CD4-positive, alpha-beta T cell treated with Interleukin-12 subunit alpha and Interleukin-12 subunit beta, for 1 hour (primary cell): ENCODE data around the gene ITGB1.

ENCODE experiments used
- DNase-seq: peaks from one replicate; pipeline ENCODE4 v3.0.0-alpha.2; 2020

The ITGB1 gene

GRCh38 chr10:32954080-32954479 lies 4.0 kb downstream of the ITGB1 start:
- DNase-seq: no peak

DNA sequence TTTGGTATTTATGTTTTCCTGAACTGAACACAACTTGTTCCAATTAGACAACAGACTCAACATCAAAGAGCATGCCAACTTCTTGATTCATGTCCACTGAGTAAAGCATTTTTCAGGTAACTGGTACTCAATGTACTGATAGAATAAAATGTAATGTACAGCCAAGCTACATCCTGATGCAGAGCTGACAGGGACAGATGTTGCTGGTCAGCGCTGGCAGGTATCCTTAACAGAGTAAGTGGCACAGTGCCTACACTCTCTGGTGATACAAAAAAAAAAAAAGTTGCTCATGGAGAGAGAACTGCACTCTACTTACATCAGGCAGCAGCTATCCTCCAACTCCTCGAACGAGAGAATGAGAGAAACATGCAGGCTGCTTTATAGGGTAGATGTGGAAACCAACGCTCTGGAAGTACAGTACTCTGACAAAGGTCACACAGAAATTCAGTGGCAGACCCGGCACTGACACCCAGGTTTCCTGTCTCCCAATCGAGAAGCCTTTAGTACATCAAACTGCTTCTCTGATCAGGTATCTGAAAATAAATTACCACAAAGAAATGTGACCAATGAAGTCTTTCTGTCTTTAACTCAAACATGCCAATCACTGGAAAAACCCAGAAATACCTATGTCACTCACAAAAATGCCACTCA lies 4.6 kb downstream of the ITGB1 start:
- no peak for DNase-seq

- DNase-seq: no peak
Observed at GRCh38 chr10:32952541-32953276, 5.3 kb downstream of the ITGB1 start.

DNA sequence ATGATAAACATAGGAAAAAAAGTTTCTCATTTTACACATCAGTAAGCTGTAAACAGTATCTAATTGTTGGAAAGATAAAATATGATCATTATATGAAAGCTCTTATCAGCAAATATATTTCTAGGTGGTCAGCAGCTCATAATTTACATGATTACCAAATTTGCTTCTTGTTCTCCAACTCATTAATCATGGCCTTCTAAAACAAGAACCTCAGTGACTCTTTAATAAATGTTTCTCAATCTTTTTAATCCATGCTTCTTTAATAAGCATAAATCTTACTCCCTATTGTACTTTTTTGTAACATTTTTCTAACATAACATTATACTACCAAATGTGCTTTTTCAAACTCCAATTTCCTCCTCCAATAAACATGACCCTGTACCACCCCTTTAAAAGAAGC lies 5.9 kb downstream of the ITGB1 start:
- no peak for DNase-seq

DNA sequence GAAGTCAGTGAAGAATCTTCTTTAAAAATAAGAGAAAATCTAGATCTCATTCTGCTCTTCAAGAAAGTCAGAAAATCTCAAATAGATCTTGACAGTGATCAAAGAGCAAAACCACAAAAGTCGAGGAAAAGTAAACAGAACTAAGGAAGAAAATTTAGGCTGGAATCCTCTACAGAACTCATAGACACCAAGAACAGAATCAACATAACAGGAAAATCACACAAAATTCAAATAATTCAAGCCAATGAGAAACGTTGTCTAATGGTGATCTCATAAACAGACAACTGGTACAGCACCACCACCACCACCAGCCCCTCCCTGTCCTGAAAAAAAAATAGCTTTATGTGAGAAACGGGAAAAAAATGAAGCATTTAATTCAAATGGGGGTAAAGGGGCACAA lies 6.9 kb downstream of the ITGB1 start:
- no peak for DNase-seq

GRCh38 chr10:32950591-32951108 lies 7.4 kb downstream of the ITGB1 start:
- no peak for DNase-seq

DNA sequence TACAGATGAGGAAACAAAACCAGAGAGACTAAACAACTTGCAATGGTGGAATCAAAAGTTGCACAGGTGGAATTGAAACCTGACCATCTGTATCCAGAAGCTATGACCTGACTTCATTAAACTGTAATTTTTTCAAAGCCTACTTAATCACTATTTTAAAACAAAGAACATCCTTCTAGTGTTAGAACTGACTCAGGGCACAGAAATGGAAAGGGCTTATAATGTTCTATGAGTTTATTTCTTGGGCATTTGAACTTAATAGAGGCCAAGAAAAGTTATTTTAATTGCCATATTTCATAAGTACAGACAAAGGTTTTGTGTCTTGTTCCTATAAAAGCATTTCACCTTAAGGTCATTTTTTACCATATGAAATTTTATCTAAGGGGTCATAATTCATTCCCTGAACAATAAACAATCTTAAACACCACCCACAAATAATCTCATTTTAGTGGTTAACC lies 8.8 kb downstream of the ITGB1 start:
- no peak for DNase-seq

DNA sequence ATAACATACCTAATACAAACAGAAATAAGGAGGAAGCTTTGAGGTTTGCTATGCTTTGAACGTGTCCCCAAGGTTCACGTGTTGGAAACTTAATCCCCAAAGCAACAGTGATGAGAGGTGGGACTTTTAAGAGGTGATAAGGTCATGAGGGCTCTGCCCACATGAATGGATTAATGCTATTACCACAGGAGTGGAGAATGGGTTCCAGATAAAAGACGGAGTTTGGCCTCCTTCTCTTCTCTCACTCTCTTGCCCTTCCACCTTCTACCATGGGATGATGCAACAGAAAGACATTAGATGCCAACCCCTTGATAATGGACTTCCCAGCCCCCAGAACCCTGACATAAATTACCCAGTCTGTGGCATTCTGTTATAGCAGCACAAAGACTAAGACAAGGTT lies 9.6 kb downstream of the ITGB1 start:
- peak; percentile 45 for DNase-seq

DNA sequence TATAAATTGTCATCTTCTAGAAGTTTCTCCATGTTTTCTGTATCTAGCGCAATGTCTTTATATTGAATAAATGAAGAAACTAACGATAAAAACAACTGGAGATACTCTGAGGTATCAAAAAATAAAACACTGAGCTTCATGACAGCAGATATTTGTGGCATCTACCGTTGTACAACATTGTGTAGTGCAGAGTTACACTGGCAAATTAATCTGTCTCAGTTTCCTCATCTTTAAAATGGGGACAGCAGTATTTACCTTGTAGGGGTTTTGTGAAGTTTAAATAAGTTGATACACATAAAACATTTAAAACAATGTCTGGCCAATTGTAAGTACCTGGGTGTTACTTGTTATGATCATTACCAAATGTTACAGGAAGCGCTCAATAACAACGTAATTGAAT lies 10.4 kb downstream of the ITGB1 start:
- no peak for DNase-seq

- DNase-seq: no peak
Observed at GRCh38 chr10:32946108-32946507, 11.9 kb downstream of the ITGB1 start.

GRCh38 chr10:32943854-32944661 lies 14.0 kb downstream of the ITGB1 start:
- no peak for DNase-seq

GRCh38 chr10:32943395-32943794 lies 14.6 kb downstream of the ITGB1 start:
- no peak for DNase-seq

GRCh38 chr10:32942081-32942480 lies 15.9 kb downstream of the ITGB1 start:
- no peak for DNase-seq

GRCh38 chr10:32941357-32941756 lies 16.7 kb downstream of the ITGB1 start:
- no peak for DNase-seq

DNA sequence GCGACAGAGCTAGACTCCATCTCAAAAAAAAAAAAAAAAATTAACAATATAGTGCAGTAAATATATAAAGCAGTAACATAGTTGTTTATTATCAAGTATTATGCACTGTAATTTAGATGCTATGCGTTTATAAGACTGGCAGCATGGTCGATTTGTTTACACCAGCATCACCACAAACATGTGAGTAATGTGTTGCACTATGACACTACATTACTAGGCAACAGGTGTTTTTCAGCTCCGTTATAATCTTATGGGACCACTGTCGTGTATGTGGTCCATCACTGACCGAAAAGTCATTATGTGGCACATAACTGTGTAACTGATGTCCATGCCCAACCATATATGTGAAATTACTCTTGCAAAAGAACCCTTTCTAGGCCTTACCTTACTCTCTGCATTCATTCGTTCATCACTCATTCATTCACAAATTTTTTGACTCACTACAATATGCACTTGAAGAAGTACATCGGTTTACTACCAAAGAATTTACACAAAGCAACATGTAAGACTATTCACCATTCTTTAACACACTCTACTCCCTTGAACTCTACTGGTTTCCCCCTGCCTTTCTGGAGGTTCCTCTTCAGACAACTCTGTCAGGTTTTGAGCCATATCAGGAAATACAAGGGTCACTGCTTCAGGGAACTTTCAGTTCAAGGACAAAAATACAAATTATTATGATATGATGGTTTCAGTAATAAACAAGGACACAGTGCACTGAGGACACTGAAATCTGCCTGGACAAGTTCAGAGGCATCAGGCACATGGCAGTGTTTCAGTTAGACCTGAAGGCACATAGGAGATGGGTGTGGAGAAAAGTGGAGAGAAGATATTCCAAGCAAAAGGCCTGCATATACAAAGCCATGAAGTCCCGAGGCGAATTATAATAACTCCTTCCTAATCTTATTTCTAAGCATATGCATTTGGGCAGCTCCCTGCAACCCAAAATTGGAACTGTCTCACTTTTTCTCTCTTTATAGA lies 17.4 kb downstream of the ITGB1 start:
- no peak for DNase-seq

DNA sequence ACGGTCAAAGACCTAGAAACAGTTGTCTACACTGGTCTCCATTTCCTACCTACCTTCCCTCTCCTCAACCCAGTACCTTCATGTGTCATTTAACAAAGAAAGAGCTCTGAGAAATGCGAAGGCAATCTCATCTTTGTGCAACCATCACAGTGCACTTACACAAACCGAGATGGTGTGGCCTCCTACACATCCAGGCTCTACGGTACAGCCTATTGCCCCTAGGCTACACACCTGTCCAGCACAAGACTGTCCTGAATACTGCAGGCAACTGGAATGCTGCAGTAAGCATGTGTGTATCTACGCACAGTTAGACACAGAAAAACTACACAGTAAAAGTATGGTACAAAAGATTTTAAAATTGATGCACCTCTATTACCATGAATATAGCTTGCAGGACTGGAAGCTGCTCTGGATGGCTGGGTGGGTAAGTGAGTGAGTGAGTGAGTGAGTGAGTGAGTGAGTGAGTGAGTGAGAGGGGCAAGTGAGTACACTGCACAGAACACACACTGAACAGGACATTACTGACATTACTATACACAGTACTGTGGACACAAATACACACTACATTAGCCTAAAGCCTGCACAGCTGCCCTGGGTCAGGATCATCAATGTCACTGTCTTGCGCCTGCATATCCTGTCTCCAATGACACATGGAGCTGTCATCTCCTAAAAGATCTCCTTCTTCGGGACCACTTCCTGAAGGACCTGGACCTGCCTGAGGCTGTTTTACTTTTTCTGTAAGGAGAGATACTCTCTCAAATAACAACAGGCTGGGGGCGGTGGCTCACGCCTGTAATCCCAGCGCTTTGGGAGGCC lies 18.5 kb downstream of the ITGB1 start:
- no peak for DNase-seq

- DNase-seq: no peak
Observed at GRCh38 chr10:32938554-32939061, 19.4 kb downstream of the ITGB1 start.

DNA sequence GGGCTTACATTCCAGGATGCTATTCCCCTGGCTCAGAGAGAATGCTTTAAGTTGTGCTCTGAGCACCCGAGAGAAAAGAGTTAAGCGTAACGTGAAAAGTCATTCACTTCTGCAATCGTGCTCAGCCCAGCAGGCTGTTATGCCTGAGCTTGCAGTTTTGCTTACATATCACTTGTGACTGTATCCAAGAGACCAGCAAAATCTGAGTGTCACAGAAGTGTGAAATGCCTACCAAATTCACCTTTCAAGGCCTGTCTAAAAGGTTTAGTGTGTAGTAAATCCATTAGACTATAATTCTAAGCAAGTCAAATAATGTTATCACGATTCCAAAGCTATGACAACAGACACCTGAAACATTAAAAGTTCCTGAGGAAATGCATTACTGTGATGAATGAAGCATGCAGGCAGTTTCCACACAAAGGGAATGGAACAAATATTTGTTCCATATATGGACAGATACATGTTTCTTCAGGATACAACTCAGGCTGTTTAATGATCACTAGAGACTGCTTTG lies 20.1 kb downstream of the ITGB1 start:
- no peak for DNase-seq

DNA sequence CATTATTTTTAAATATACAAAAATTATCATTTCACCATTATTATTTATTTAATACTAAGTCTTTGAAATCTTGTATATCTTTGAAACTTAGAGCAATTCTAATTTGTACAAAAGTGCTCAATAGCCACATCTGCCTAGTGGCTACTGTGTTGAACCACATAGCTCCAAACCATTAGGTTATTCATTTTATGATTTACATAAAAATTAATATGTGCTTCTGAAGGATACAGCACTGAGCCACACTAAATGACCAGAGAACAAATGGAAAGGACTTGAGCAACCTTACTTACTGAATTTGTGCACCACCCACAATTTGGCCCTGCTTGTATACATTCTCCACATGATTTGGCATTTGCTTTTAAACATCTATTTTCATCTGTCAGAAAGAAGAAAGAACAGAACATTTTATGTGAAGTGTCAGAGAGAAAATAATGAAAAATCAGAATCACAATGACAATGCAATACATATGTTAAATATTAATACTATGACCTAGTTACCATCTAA lies 25.8 kb downstream of the ITGB1 start:
- DNase-seq: no peak

GRCh38 chr10:32931593-32931992 lies 26.4 kb downstream of the ITGB1 start:
- no peak for DNase-seq

DNA sequence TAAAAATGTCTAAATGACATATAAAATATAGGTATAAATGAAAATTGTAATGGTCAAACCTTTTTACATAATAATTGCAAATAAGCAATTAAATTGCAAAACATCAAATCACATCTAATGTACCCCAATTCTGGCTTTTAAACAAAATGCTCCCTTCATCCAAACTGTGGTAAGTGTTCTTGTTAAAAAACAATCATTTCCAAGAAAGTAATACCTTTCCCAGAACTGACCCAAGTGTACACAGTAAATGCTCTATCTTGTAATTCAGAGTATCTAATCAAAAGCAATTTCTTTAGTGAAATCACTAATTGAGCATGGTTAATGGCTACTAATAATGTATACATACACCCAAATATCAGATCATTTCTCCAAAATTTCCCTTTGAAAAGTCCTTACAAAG lies 28.0 kb downstream of the ITGB1 start:
- no peak for DNase-seq
